SHP77 (cell line): ENCODE measurements around the gene MYRIP.
"Not testable (repeated sequence)": the region's sequence is repeated elsewhere in the genome, so short reads cannot be mapped to it uniquely, and the experiment has no call there.

Source experiments
- DNase-seq, 2 experiments: peaks; one replicate each; lab custom pipeline; 2025; lab: John Stamatoyannopoulos, UW

MYRIP gene

GRCh38 chr3:40042752-40043443 lies 233.5 kb downstream of the MYRIP start:
- DNase-seq: peak in 1 of 2 experiments; percentile 3

GRCh38 chr3:40043444-40043755 lies 234.0 kb downstream of the MYRIP start:
- DNase-seq: peak in 1 of 2 experiments; percentile 7

- DNase-seq: no peak
These were observed 235.1 kb downstream of the MYRIP start for GRCh38 chr3:40044487-40044886.

GRCh38 chr3:40045051-40045450 lies 235.6 kb downstream of the MYRIP start:
- no peak for DNase-seq

- no peak for DNase-seq
These were observed 236.7 kb downstream of the MYRIP start for GRCh38 chr3:40046149-40046548.

GRCh38 chr3:40047406-40047805 lies 238.0 kb downstream of the MYRIP start:
- no peak for DNase-seq

GRCh38 chr3:40053663-40054062 lies 244.3 kb downstream of the MYRIP start:
- no peak for DNase-seq

GRCh38 chr3:40054568-40055222 lies 245.3 kb downstream of the MYRIP start:
- no peak for DNase-seq

- DNase-seq: no peak
These were observed 246.0 kb downstream of the MYRIP start for GRCh38 chr3:40055361-40055760.

GRCh38 chr3:40055956-40056355 lies 246.5 kb downstream of the MYRIP start:
- DNase-seq: no peak

GRCh38 chr3:40057077-40057476 lies 247.7 kb downstream of the MYRIP start:
- no peak for DNase-seq

GRCh38 chr3:40057786-40058185 lies 248.4 kb downstream of the MYRIP start:
- DNase-seq: no peak

GRCh38 chr3:40068636-40069035 lies 259.2 kb downstream of the MYRIP start:
- DNase-seq: no peak

- DNase-seq: no peak
These were observed 261.4 kb downstream of the MYRIP start for GRCh38 chr3:40070816-40071215.

GRCh38 chr3:40071683-40072238 lies 262.4 kb downstream of the MYRIP start:
- DNase-seq: no peak

GRCh38 chr3:40073310-40074007 lies 264.1 kb downstream of the MYRIP start:
- DNase-seq: no peak

GRCh38 chr3:40077139-40077538 lies 267.7 kb downstream of the MYRIP start:
- not testable (repeated sequence) for DNase-seq

GRCh38 chr3:40077828-40078492 lies 268.6 kb downstream of the MYRIP start:
- DNase-seq: not testable (repeated sequence)

- DNase-seq: no peak
These were observed 269.2 kb downstream of the MYRIP start for GRCh38 chr3:40078590-40078989.

- DNase-seq: no peak
These were observed 269.9 kb downstream of the MYRIP start for GRCh38 chr3:40079203-40079846.

- no peak for DNase-seq
These were observed 270.4 kb downstream of the MYRIP start for GRCh38 chr3:40079847-40080240.

- DNase-seq: no peak
These were observed 273.7 kb downstream of the MYRIP start for GRCh38 chr3:40083066-40083465.
